GM19025 (cell line): ENCODE results near the gene MYO1D.

Experiments used
- ATAC-seq: cut with Tn5 transposase; IDR thresholded peaks from one replicate; pipeline ENCODE4 v1.9.1; 2021; ENCODE audit warnings: mild to moderate bottlenecking, low read depth, moderate library complexity; ENCODE audit not compliant: unreplicated experiment

Gene MYO1D

GRCh38 chr17:32786169-32786568, 90.8 kb downstream of the MYO1D start:
- ATAC-seq = no peak

- no peak for ATAC-seq
These were observed 92.8 kb downstream of the MYO1D start for GRCh38 chr17:32784113-32784512.

GRCh38 chr17:32783602-32784001, 93.3 kb downstream of the MYO1D start:
- no peak for ATAC-seq

GRCh38 chr17:32780721-32781120, 96.2 kb downstream of the MYO1D start:
- no peak for ATAC-seq

- ATAC-seq = no peak
These were observed 99.0 kb downstream of the MYO1D start for GRCh38 chr17:32777922-32778321.

- ATAC-seq = no peak
These were observed 99.5 kb downstream of the MYO1D start for GRCh38 chr17:32777436-32777835.

GRCh38 chr17:32774695-32775084, 102.2 kb downstream of the MYO1D start:
- ATAC-seq = no peak

- no peak for ATAC-seq
These were observed 102.8 kb downstream of the MYO1D start for GRCh38 chr17:32773856-32774694.

GRCh38 chr17:32772453-32773025, 104.4 kb downstream of the MYO1D start:
- no peak for ATAC-seq

GRCh38 chr17:32771396-32771795, 105.5 kb downstream of the MYO1D start:
- ATAC-seq = no peak

GRCh38 chr17:32769846-32770245, 107.1 kb downstream of the MYO1D start:
- ATAC-seq = no peak

GRCh38 chr17:32763855-32764439, 113.0 kb downstream of the MYO1D start:
- ATAC-seq = no peak

GRCh38 chr17:32759476-32759875, 117.4 kb downstream of the MYO1D start:
- no peak for ATAC-seq

- no peak for ATAC-seq
These were observed 119.0 kb downstream of the MYO1D start for GRCh38 chr17:32757963-32758362.

GRCh38 chr17:32756696-32757095, 120.2 kb downstream of the MYO1D start:
- ATAC-seq = no peak

GRCh38 chr17:32755045-32755805, 121.7 kb downstream of the MYO1D start:
- no peak for ATAC-seq

GRCh38 chr17:32752934-32753333, 124.0 kb downstream of the MYO1D start:
- ATAC-seq = no peak

GRCh38 chr17:32747856-32748255, 129.1 kb downstream of the MYO1D start:
- no peak for ATAC-seq

- no peak for ATAC-seq
These were observed 130.2 kb downstream of the MYO1D start for GRCh38 chr17:32746698-32747097.

- no peak for ATAC-seq
These were observed 130.6 kb downstream of the MYO1D start for GRCh38 chr17:32746280-32746679.
